ENCODE results near the gene SHROOM1. TPM values are rescaled to one million over a fixed set of nuclear protein-coding genes. Genes with fewer than 3 reads are reported as not detected.

Gene SHROOM1
- total and polyA plus RNA-seq, 2 of the 8 experiments (the other 6 are each of a cell fraction or from before 2014, with no cell fraction given), result 3.9 to 5.2 TPM

DNA sequence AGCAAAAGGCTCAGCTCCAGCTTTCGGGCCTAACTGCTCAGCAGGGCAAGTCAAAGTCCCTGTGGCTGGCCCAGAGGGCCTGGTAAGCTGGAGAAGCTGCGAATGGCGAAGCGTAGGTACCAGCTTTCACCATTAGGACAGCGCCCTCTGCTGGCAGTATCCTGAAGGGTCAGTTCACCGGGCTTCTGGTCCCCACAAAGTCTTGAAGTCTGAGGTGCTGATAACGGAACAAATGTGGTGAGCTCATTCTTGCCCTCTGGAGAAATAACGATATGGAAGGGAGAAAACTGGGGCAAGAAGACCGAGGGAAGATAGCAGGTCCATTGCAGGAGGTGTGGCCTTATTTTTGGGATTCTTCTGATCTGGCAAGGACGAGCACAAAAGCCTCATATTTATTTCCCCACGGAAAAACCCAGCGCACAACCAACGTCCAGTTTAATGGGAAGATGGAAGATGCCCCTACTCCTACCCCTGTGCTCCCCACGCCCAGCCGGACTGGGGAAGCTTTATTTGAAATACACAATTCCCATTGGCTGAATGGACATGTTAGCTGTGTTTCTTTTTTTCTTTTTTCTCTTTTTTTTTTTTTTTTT lies 10.2 kb downstream of the SHROOM1 start (continued):
- peak in 2 of 3 experiments; percentile 93 to 94; a peak in 3 of 4 replicates for TF ChIP-seq CTCF (IDR thresholded peaks at IDR 0.05; ENCODE audit: control extremely low read depth in 1 of 3, insufficient read depth in 1 of 3, low read depth in 1 of 3, low read length in 3 of 3)
- TF ChIP-seq POLR2AphosphoS5 (IDR thresholded peaks at IDR 0.05; ENCODE audit: low read depth, low read length), result no peak
- no peak for TF ChIP-seq PHF8 (conservative IDR thresholded peaks at IDR 0.05; ENCODE audit: low read depth, low read length)
- TF ChIP-seq HDAC6 (IDR thresholded peaks at IDR 0.05; ENCODE audit: low read depth, low read length), result no peak
- TF ChIP-seq MAFK (IDR thresholded peaks at IDR 0.05; ENCODE audit: low read depth, low read length), result no peak
- TF ChIP-seq YY1 (IDR thresholded peaks at IDR 0.05; ENCODE audit: low read depth, low read length), result peak; percentile 76
- no peak for TF ChIP-seq SP4 (IDR thresholded peaks at IDR 0.05; ENCODE audit: low read length)
- no peak for TF ChIP-seq SIN3A (conservative IDR thresholded peaks at IDR 0.05 in 1 of 2, IDR thresholded peaks at IDR 0.05 in 1 of 2; ENCODE audit: low read depth in 1 of 2, low read length in 2 of 2)
- no peak for TF ChIP-seq NRF1 (IDR thresholded peaks at IDR 0.05; ENCODE audit: low read depth, low read length)
- peak; percentile 22; the same call in 1 of the 2 replicates for TF ChIP-seq TBP (IDR thresholded peaks at IDR 0.05; ENCODE audit: low read depth, low read length)
- no peak for TF ChIP-seq MAX (IDR thresholded peaks at IDR 0.05)
- TF ChIP-seq POU5F1 (IDR thresholded peaks at IDR 0.05; ENCODE audit: low read depth, low read length), result no peak
- no peak for TF ChIP-seq BCL11A (IDR thresholded peaks at IDR 0.05; ENCODE audit: low read depth in 2 of 2, low read length in 2 of 2)
- no peak for TF ChIP-seq RBBP5 (IDR thresholded peaks at IDR 0.05; ENCODE audit: borderline replicate concordance, low read depth, low read length)
- TF ChIP-seq CHD2 (IDR thresholded peaks at IDR 0.05; ENCODE audit: low read length), result no peak
- no peak for TF ChIP-seq RXRA (IDR thresholded peaks at IDR 0.05; ENCODE audit: insufficient read depth, low read depth, low read length)
- no peak for TF ChIP-seq TCF12 (IDR thresholded peaks at IDR 0.05; ENCODE audit: low read depth, low read length)

Data from H1 (cell line).